ENCODE results near the gene IP6K1. TPM values are rescaled to one million over a fixed set of nuclear protein-coding genes. Genes with fewer than 3 reads are reported as not detected.

The IP6K1 gene
- total RNA-seq, 4 donors from 2014 or later, result 13.5 to 22.2 (median 19.5) TPM

- Histone ChIP-seq H3K9me3 (no peaks in the 10 kb centered on the region), H3K27me3 (no peaks in the 10 kb centered on the region), H3K4me3 (peak within 1 kb of the TSS; percentile 79 to 99 (median 92)), H3K4me1 (peaks cover 27 to 38% of the 10 kb centered on the region in 2 donors), H3K36me3 (peaks cover 0 to 41% of the 10 kb centered on the region in 2 donors), H3K27ac (peak within 1 kb of the TSS; percentile 88 to 100 (median 96))
- TF ChIP-seq, protein P1, sequence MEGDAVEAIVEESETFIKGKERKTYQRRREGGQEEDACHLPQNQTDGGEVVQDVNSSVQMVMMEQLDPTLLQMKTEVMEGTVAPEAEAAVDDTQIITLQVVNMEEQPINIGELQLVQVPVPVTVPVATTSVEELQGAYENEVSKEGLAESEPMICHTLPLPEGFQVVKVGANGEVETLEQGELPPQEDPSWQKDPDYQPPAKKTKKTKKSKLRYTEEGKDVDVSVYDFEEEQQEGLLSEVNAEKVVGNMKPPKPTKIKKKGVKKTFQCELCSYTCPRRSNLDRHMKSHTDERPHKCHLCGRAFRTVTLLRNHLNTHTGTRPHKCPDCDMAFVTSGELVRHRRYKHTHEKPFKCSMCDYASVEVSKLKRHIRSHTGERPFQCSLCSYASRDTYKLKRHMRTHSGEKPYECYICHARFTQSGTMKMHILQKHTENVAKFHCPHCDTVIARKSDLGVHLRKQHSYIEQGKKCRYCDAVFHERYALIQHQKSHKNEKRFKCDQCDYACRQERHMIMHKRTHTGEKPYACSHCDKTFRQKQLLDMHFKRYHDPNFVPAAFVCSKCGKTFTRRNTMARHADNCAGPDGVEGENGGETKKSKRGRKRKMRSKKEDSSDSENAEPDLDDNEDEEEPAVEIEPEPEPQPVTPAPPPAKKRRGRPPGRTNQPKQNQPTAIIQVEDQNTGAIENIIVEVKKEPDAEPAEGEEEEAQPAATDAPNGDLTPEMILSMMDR (IDR thresholded peaks at IDR 0.05 in 4 of 5, conservative IDR thresholded peaks at IDR 0.05 in 1 of 5), result no peak
- peak; percentile 78 to 83 for TF ChIP-seq POLR2A (IDR thresholded peaks at IDR 0.05)
- ATAC-seq (peak; percentile 82), DNase-seq (peak; percentile 96 to 98)
- intact Hi-C loops (cut with DNase I; ENCODE audit: low total_unique reads), result loop anchor here (1.0 to 2.0 kb wide), 3 partner anchors 51 to 79 kb away; partner anchors contain the start of genes INKA1 and IP6K1
- in situ Hi-C loops (cut with MboI; ENCODE audit: low sequenced_read_pairs in 4 of 4), result no loop called here
Measured at GRCh38 chr3:49723628-49724551, 62.5 kb downstream of the IP6K1 start, which contains the start of gene GMPPB. GMPPB (minus strand) TSS chr3:49723951; CDS start chr3:49723726, 225 bp downstream.

GRCh38 chr3:49723296-49723627, 63.1 kb downstream of the IP6K1 start:
- DNase-seq (peak; percentile 64 to 81), ATAC-seq (peak; percentile 47 to 57)
- no peaks in the 10 kb centered on the region for H3K27me3 ChIP-seq
- in situ Hi-C loops (cut with MboI; ENCODE audit: low sequenced_read_pairs in 4 of 4), result no loop called here
- H3K4me3 ChIP-seq, result peak overlapping the region; percentile 79 to 99 (median 92)
- peaks cover 27 to 41% of the 10 kb centered on the region in 2 donors for H3K4me1 ChIP-seq
- peaks cover 0 to 41% of the 10 kb centered on the region in 2 donors for H3K36me3 ChIP-seq
- no peak for TF ChIP-seq POLR2A (IDR thresholded peaks at IDR 0.05)
- TF ChIP-seq, protein P1 (IDR thresholded peaks at IDR 0.05 in 4 of 5, conservative IDR thresholded peaks at IDR 0.05 in 1 of 5), result no peak
- H3K9me3 ChIP-seq, result no peaks in the 10 kb centered on the region
- intact Hi-C loops (cut with DNase I; ENCODE audit: low total_unique reads), result loop anchor here (2.0 kb wide), 1 partner anchor 80 kb away; the partner anchor contains the start of gene INKA1
- H3K27ac ChIP-seq, result peak overlapping the region; percentile 88 to 100 (median 96)

DNA sequence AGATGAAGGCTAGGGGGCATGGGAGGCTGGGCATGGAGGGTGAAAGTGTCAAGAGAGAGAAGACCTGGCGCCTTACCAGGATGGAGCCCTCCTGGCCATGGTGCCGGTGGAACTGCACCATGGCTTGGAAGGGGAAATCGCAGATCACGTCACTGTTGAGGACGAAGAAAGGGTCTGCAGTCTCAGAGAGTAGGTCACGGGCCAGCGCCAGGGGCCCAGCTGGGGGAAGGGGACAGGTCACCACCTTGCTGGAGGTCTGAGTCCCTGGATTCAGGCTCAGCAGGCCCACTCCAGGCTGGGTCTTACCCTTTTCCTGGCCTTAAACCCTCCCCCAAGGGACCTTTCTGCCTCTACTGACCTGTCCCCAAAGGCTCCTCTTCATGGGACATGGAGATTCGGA, 63.4 kb downstream of the IP6K1 start:
- peaks cover 27 to 41% of the 10 kb centered on the region in 2 donors for H3K4me1 ChIP-seq
- peaks cover 0 to 39% of the 10 kb centered on the region in 2 donors for H3K36me3 ChIP-seq
- no peak for ATAC-seq
- no peak for DNase-seq
- TF ChIP-seq, protein P1 (IDR thresholded peaks at IDR 0.05 in 4 of 5, conservative IDR thresholded peaks at IDR 0.05 in 1 of 5), result no peak
- no peak for TF ChIP-seq POLR2A (IDR thresholded peaks at IDR 0.05)
- no peaks in the 10 kb centered on the region for H3K9me3 ChIP-seq
- intact Hi-C loops (cut with DNase I; ENCODE audit: low total_unique reads) (loop anchor here (2.0 kb wide), 1 partner anchor 80 kb away; the partner anchor contains the start of gene INKA1), in situ Hi-C loops (cut with MboI; ENCODE audit: low sequenced_read_pairs in 4 of 4) (no loop called here)
- peak overlapping the region; percentile 79 to 99 (median 92) for H3K4me3 ChIP-seq
- peak overlapping the region; percentile 88 to 100 (median 96) for H3K27ac ChIP-seq
- no peaks in the 10 kb centered on the region for H3K27me3 ChIP-seq

DNA sequence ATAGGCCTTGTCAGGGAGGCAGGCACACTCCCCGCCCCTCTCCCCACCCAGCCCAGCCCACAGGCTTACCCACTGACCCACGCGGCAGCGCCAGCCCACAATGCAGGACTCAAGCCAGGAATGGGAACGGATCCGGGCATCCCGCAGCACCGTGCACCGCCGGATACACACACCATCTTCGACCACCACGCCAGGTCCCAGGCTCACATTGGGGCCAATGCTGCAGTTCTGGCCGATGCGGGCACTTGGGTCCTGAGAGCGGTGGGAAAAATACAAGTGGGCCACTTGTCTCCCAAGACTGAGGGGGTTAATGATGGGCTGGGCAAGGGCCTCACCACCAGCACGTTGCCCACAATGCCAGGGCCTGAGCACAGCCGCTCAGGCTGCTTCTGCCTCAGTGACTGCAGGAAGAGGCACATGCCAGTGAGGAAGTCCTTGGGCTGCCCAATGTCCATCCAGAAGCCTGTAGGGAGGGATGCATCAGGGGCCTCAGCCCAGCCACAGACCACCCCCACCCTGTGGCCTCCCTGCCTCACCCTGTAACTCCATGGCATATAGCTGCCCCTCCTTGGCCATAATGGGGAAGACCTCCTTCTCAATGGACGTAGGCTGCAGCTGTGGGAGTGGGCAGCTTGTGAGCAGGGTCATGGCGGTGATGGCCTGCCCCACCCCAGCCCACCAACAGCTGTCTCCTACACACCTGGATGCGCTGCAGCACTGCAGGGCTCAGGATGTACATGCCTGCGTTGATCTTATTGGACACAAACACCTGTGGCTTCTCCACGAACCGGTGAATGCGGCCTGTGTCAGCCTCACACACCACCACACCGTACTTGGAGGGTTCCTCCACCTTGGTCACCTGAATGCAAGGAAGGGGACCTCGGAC, 64.2 kb downstream of the IP6K1 start:
- Histone ChIP-seq H3K27me3 (no peaks in the 10 kb centered on the region), H3K9me3 (no peaks in the 10 kb centered on the region), H3K36me3 (peaks cover 0 to 33% of the 10 kb centered on the region in 2 donors), H3K27ac (peak overlapping the region; percentile 88 to 100 (median 96)), H3K4me1 (peaks cover 27 to 41% of the 10 kb centered on the region in 2 donors), H3K4me3 (peak overlapping the region in 2 of 4 donors; percentile 90 to 99)
- ATAC-seq (no peak), DNase-seq (peak in 1 of 2 donors; percentile 22)
- intact Hi-C loops (cut with DNase I; ENCODE audit: low total_unique reads), result loop anchor here (2.0 kb wide), 1 partner anchor 81 kb away; the partner anchor contains the start of gene INKA1
- no peak for TF ChIP-seq POLR2A (IDR thresholded peaks at IDR 0.05)
- TF ChIP-seq, protein P1 (IDR thresholded peaks at IDR 0.05 in 4 of 5, conservative IDR thresholded peaks at IDR 0.05 in 1 of 5), result no peak
- in situ Hi-C loops (cut with MboI; ENCODE audit: low sequenced_read_pairs in 4 of 4), result no loop called here

All from gastrocnemius medialis (tissue), 4 donors.